H9 (cell line): ENCODE results near the gene RARS2. TPM values are rescaled to one million over a fixed set of nuclear protein-coding genes. Genes with fewer than 3 reads are reported as not detected.

ENCODE experiments used
- DNase-seq: peaks from one replicate; pipeline ENCODE4 v3.0.0-alpha.2; 2017
- H2AFZ ChIP-seq: one replicate; pipeline ENCODE4 v1.6.1; 2013; ENCODE audit warnings: mild to moderate bottlenecking, low read length, control low read depth, moderate library complexity
- H2AK5ac ChIP-seq: 2 replicates; pipeline ENCODE4 v1.6.1; 2013; ENCODE audit warnings: low read length, control low read depth, mixed read lengths; ENCODE audit not compliant: insufficient read length
- H2BK120ac ChIP-seq: one replicate; pipeline ENCODE4 v1.6.1; 2013; ENCODE audit warnings: low read depth, mild to moderate bottlenecking, low read length, control low read depth, inconsistent platforms; ENCODE audit not compliant: poor library complexity, severe bottlenecking
- H2BK12ac ChIP-seq: 2 replicates; pipeline ENCODE4 v1.6.1; 2013; ENCODE audit warnings: low read length, control low read depth, mixed read lengths, low read depth; ENCODE audit not compliant: insufficient read length
- H2BK15ac ChIP-seq: 2 replicates; pipeline ENCODE4 v1.6.1; 2013; ENCODE audit warnings: low read depth, low read length, control low read depth
- H2BK20ac ChIP-seq: one replicate; pipeline ENCODE4 v1.6.1; 2013; ENCODE audit warnings: low read depth, mild to moderate bottlenecking, low read length, control low read depth, inconsistent platforms; ENCODE audit not compliant: poor library complexity, severe bottlenecking
- H2BK5ac ChIP-seq: 2 replicates; pipeline ENCODE4 v1.6.1; 2013; ENCODE audit warnings: low read length, control low read depth, mixed read lengths; ENCODE audit not compliant: insufficient read length
- H3K14ac ChIP-seq: 2 replicates; pipeline ENCODE4 v1.6.1; 2013; ENCODE audit warnings: low read length, control low read depth; ENCODE audit not compliant: insufficient read depth
- H3K18ac ChIP-seq: 2 replicates; pipeline ENCODE4 v1.6.1; 2013; ENCODE audit warnings: low read depth, mild to moderate bottlenecking, mixed read lengths, low read length, control low read depth; ENCODE audit not compliant: insufficient read length
- H3K23ac ChIP-seq: 2 replicates; pipeline ENCODE4 v1.6.1; 2013; ENCODE audit warnings: low read length, control low read depth, mixed read lengths, low read depth; ENCODE audit not compliant: insufficient read length
- H3K23me2 ChIP-seq: 2 replicates; pipeline ENCODE4 v1.6.1; 2013; ENCODE audit warnings: low read depth, mild to moderate bottlenecking, mixed read lengths, low read length, control low read depth; ENCODE audit not compliant: insufficient read length, poor library complexity, severe bottlenecking
- H3K27ac ChIP-seq: 2 replicates; pipeline ENCODE4 v1.5.1; 2013; ENCODE audit warnings: low read length, control low read depth, mixed read lengths, low read depth; ENCODE audit not compliant: insufficient read length
- H3K27me3 ChIP-seq: 2 replicates; pipeline ENCODE4 v1.6.1; 2013; ENCODE audit warnings: low read length, control low read depth, inconsistent platforms; ENCODE audit not compliant: insufficient read depth
- H3K4ac ChIP-seq: 2 replicates; pipeline ENCODE4 v1.6.1; 2013; ENCODE audit warnings: low read depth, mild to moderate bottlenecking, control low read depth, inconsistent platforms, low read length, moderate library complexity
- H3K4me1 ChIP-seq: 2 replicates; pipeline ENCODE4 v1.6.1; 2013; ENCODE audit warnings: low read length, control low read depth, inconsistent platforms; ENCODE audit not compliant: insufficient read depth
- H3K4me2 ChIP-seq: 2 replicates; pipeline ENCODE4 v1.6.1; 2013; ENCODE audit warnings: low read length, control low read depth, mixed read lengths; ENCODE audit not compliant: insufficient read length, insufficient read depth
- H3K56ac ChIP-seq: 2 replicates; pipeline ENCODE4 v1.6.1; 2013; ENCODE audit warnings: low read depth, mild to moderate bottlenecking, mixed read lengths, low read length, control low read depth; ENCODE audit not compliant: insufficient read length
- H3K79me1 ChIP-seq: 2 replicates; pipeline ENCODE4 v1.6.1; 2013; ENCODE audit warnings: low read depth, mild to moderate bottlenecking, moderate library complexity, low read length, control low read depth, inconsistent platforms; ENCODE audit not compliant: insufficient read depth, poor library complexity, severe bottlenecking
- H3K79me2 ChIP-seq: 2 replicates; pipeline ENCODE4 v1.6.1; 2013; ENCODE audit warnings: low read length, control low read depth, inconsistent platforms; ENCODE audit not compliant: insufficient read depth
- H3K9ac ChIP-seq: 2 replicates; pipeline ENCODE4 v1.6.1; 2013; ENCODE audit warnings: low read length, control low read depth, mixed read lengths; ENCODE audit not compliant: insufficient read length; ENCODE audit errors: extremely low read depth
- H3K9me3 ChIP-seq: one replicate; pipeline ENCODE4 v1.6.1; 2013; ENCODE audit warnings: low read depth, low read length, inconsistent platforms; ENCODE audit not compliant: control insufficient read depth
- H3T11ph ChIP-seq: one replicate; pipeline ENCODE4 v1.6.1; 2013; ENCODE audit warnings: mild to moderate bottlenecking, low read length, control low read depth, inconsistent platforms
- H4K20me1 ChIP-seq: one replicate; pipeline ENCODE4 v1.6.1; 2013; ENCODE audit not compliant: control insufficient read depth, insufficient read length, insufficient read depth
- H4K5ac ChIP-seq: 2 replicates; pipeline ENCODE4 v1.6.1; 2013; ENCODE audit warnings: low read depth, mild to moderate bottlenecking, mixed read lengths, low read length, control low read depth; ENCODE audit not compliant: insufficient read length
- H4K8ac ChIP-seq: replicated peaks from 2 replicates; pipeline ENCODE4 v1.6.1; 2013; ENCODE audit warnings: low read length, control low read depth, mixed read lengths, low read depth; ENCODE audit not compliant: insufficient read length
- H4K91ac ChIP-seq: 2 replicates; pipeline ENCODE4 v1.6.1; 2013; ENCODE audit warnings: low read depth, mild to moderate bottlenecking, moderate library complexity, mixed read lengths, low read length, control low read depth; ENCODE audit not compliant: insufficient read length
- H3K27ac Mint-ChIP-seq, 3 experiments: 2 replicates in 2 of 3; 3 replicates in 1 of 3; pipeline ENCODE4 v1.8.0; 2020 to 2021; ENCODE audit warnings: mixed read lengths in 3 of 3, mild to moderate bottlenecking in 1 of 3, moderate library complexity in 1 of 3
- H3K27me3 Mint-ChIP-seq: 2 replicates; pipeline ENCODE4 v1.8.0; 2021; ENCODE audit warnings: low read depth, mild to moderate bottlenecking, moderate library complexity, mixed read lengths
- H3K36me3 Mint-ChIP-seq, 3 experiments: 2 replicates in 2 of 3; 3 replicates in 1 of 3; pipeline ENCODE4 v1.8.0; 2020 to 2021; ENCODE audit warnings: low read depth in 3 of 3, mixed read lengths in 3 of 3; ENCODE audit not compliant: insufficient read depth in 1 of 3
- H3K4me1 Mint-ChIP-seq, 2 experiments: 2 replicates each; pipeline ENCODE4 v1.8.0; 2020; ENCODE audit warnings: mixed read lengths in 2 of 2
- H3K4me3 Mint-ChIP-seq, 2 experiments: 2 replicates in 1 of 2; 3 replicates in 1 of 2; pipeline ENCODE4 v1.8.0; 2020 to 2021; ENCODE audit warnings: mild to moderate bottlenecking in 2 of 2, mixed read lengths in 2 of 2, moderate library complexity in 1 of 2
- H3K9me3 Mint-ChIP-seq, 2 experiments: 2 replicates in 1 of 2; 3 replicates in 1 of 2; pipeline ENCODE4 v1.8.0; 2020; ENCODE audit warnings: mild to moderate bottlenecking in 2 of 2, mixed read lengths in 2 of 2, moderate library complexity in 1 of 2
- CTCF ChIP-seq: fragments of 200-600 bp; sonication (generic); conservative IDR thresholded peaks from 3 replicates; pipeline ENCODE4 v1.8.0; 2021; ENCODE audit warnings: antibody characterized with exemption, mild to moderate bottlenecking
- WGBS: extraction: QIAGEN DNeasy Blood & Tissue Kit; methylation state at CpG from one replicate; pipeline ENCODE4 v1.1.7; 2013; ENCODE audit warnings: missing lambda C conversion rate, low lambda C conversion rate, mixed read lengths; ENCODE audit not compliant: insufficient read length; ENCODE audit errors: extremely low coverage; 5-methylcytosine and 5-hydroxymethylcytosine counted together
- total RNA-seq: library from RNA; stranded (reverse); gene quantifications from 2 replicates; pipeline ENCODE4 v1.2.1, GENCODE V29; 2021

RARS2 gene
- total RNA-seq, 1 experiment from 2014 or later: 45.1 TPM

GRCh38 chr6:87600576-87600975 is 10.8 kb upstream of the RARS2 start:
- no peak overlapping the region for H2BK15ac ChIP-seq
- H3K27ac Mint-ChIP-seq: no peak overlapping the region
- H3K9me3 ChIP-seq: no peaks in the 10 kb centered on the region
- no peak overlapping the region for H3K9ac ChIP-seq
- H3K79me2 ChIP-seq: no peaks in the 10 kb centered on the region
- no peak overlapping the region for H3K23ac ChIP-seq
- H3K9me3 Mint-ChIP-seq: no peaks in the 10 kb centered on the region
- no peak overlapping the region for H3K27ac ChIP-seq
- H4K5ac ChIP-seq: no peak overlapping the region
- H4K91ac ChIP-seq: no peak overlapping the region
- H2BK20ac ChIP-seq: no peak overlapping the region
- no peak overlapping the region for H3K56ac ChIP-seq
- H3K4me3 Mint-ChIP-seq: no peak overlapping the region
- H3K4ac ChIP-seq: no peak overlapping the region
- no peak overlapping the region for H2BK120ac ChIP-seq
- H3K79me1 ChIP-seq: no peaks in the 10 kb centered on the region
- H3K4me1 ChIP-seq: no peaks in the 10 kb centered on the region
- TF ChIP-seq CTCF: no peak
- no peak overlapping the region for H2AK5ac ChIP-seq
- H3K23me2 ChIP-seq: no peaks in the 10 kb centered on the region
- WGBS: no CpG with 5 or more reads among the region's 1 CpG
- H4K20me1 ChIP-seq: no peaks in the 10 kb centered on the region
- H3K27me3 Mint-ChIP-seq: no peaks in the 10 kb centered on the region
- H2BK12ac ChIP-seq: no peak overlapping the region
- H3K27me3 ChIP-seq: no peaks in the 10 kb centered on the region
- no peak overlapping the region for H2BK5ac ChIP-seq
- H3K14ac ChIP-seq: no peak overlapping the region
- peaks cover 5 to 30% (median 20%) of the 10 kb centered on the region in 3 experiments; a peak in 5 of 7 replicates for H3K36me3 Mint-ChIP-seq
- DNase-seq: no peak
- H3K18ac ChIP-seq: no peak overlapping the region
- H2AFZ ChIP-seq: no peak overlapping the region
- H3T11ph ChIP-seq: no peak overlapping the region
- no peak overlapping the region for H4K8ac ChIP-seq
- peaks cover 12 to 22% of the 10 kb centered on the region in 2 experiments for H3K4me1 Mint-ChIP-seq
- H3K4me2 ChIP-seq: no peak overlapping the region
